GM12878 (cell line): Measurements from ENCODE around the gene HSPB6. TPM values are rescaled to one million over a fixed set of nuclear protein-coding genes. Genes with fewer than 3 reads are reported as not detected.
"Not testable (repeated sequence)": the region's sequence is repeated elsewhere in the genome, so short reads cannot be mapped to it uniquely, and the experiment has no call there.

ENCODE experiments used
- ATAC-seq: fragments of 200-7000 bp; cut with Tn5 transposase; 3 replicates; pipeline ENCODE4 v1.9.1; 2020; ENCODE audit warnings: mild to moderate bottlenecking, moderate library complexity
- BruUV-seq: library from RNA; stranded (reverse); fragments of 400-500 nt; replicated peaks from 2 replicates; lab custom pipeline; 2021; lab: Mats Ljungman, UMichigan
- CTCF ChIA-PET: fragments of 300-600 bp; sonication (Branson Sonifier 250); formaldehyde crosslinking; extraction: SDS; loops from one replicate; lab custom pipeline; 2021; ENCODE audit warnings: inconsistent platforms; lab: Yijun Ruan, JAX
- POLR2A ChIA-PET: fragments of 350-600 bp; formaldehyde crosslinking; extraction: SDS; loops from one replicate; lab custom pipeline; 2021; ENCODE audit warnings: inconsistent platforms; lab: Charles Lee
- RAD21 ChIA-PET: fragments of 300-600 bp; sonication (Branson Sonifier 250); formaldehyde crosslinking; loops from one replicate; lab custom pipeline; 2023; ENCODE audit warnings: antibody characterized with exemption; ENCODE audit not compliant: unreplicated experiment; lab: Charles Lee
- SMC1A ChIA-PET: fragments of 300-600 bp; sonication (Branson Sonifier 250); formaldehyde crosslinking; loops from one replicate; lab custom pipeline; 2023; ENCODE audit not compliant: unreplicated experiment, uncharacterized antibody; lab: Charles Lee
- DNase-seq: peaks from one replicate; pipeline ENCODE4 v3.0.0-alpha.2; 2011; ENCODE audit warnings: low read depth, low spot score
- FAIRE-seq: peaks from 3 replicates; lab custom pipeline; 2011; peaks lifted over from hg19 to GRCh38; lab: Jason Lieb, UNC
- H2AFZ ChIP-seq: 2 replicates; pipeline ENCODE4 v1.6.0; 2011; ENCODE audit warnings: low read depth, low read length, control low read depth; ENCODE audit not compliant: control insufficient read depth
- H3K27ac ChIP-seq: 2 replicates; pipeline ENCODE4 v1.5.1; 2011; ENCODE audit warnings: control low read depth; ENCODE audit not compliant: control insufficient read depth, insufficient read depth
- H3K27me3 ChIP-seq, 2 experiments: replicated peaks in 1 of 2; 2 replicates each; pipeline versions ENCODE4 v1.6.0 to v1.6.1; 2011; ENCODE audit warnings: low read length in 1 of 2; ENCODE audit not compliant: control insufficient read depth in 2 of 2, insufficient read depth in 2 of 2
- H3K36me3 ChIP-seq, 2 experiments: 2 replicates each; pipeline ENCODE4 v1.5.1; 2011; ENCODE audit warnings: low read length in 1 of 2; ENCODE audit not compliant: control insufficient read depth in 2 of 2, insufficient read depth in 2 of 2
- H3K4me1 ChIP-seq: 2 replicates; pipeline ENCODE4 v1.6.1; 2011; ENCODE audit warnings: mild to moderate bottlenecking, low read length, moderate library complexity, mixed read lengths; ENCODE audit not compliant: control insufficient read depth, insufficient read depth
- H3K4me2 ChIP-seq: 2 replicates; pipeline ENCODE4 v1.6.0; 2011; ENCODE audit warnings: control low read depth; ENCODE audit not compliant: control insufficient read depth, insufficient read depth
- H3K4me3 ChIP-seq: fragments of 200-600 bp; sonication (generic); 2 replicates; pipeline ENCODE4 v1.5.1; 2016
- H3K79me2 ChIP-seq: 2 replicates; pipeline ENCODE4 v1.6.0; 2011; ENCODE audit warnings: low read length; ENCODE audit not compliant: control insufficient read depth, insufficient read depth
- H3K9ac ChIP-seq: 2 replicates; pipeline ENCODE4 v1.8.0; 2011; ENCODE audit warnings: low read length, control low read depth, mixed read lengths; ENCODE audit not compliant: control insufficient read depth, insufficient read depth
- H3K9me3 ChIP-seq: replicated peaks from 3 replicates; pipeline ENCODE4 v1.5.1; 2011; ENCODE audit warnings: mild to moderate bottlenecking, low read length; ENCODE audit not compliant: control insufficient read depth, insufficient read depth
- H4K20me1 ChIP-seq: 2 replicates; pipeline ENCODE4 v1.6.0; 2011; ENCODE audit not compliant: control insufficient read depth, insufficient read depth
- NR2C1 ChIP-seq: fragments of 450-650 bp; IDR thresholded peaks from 2 replicates; pipeline ENCODE4 v1.6.1; 2017; ENCODE audit warnings: antibody characterized with exemption, mild to moderate bottlenecking, moderate library complexity
- NRF1 ChIP-seq: conservative IDR thresholded peaks from 2 replicates; pipeline ENCODE4 v1.6.1; 2011; ENCODE audit warnings: mild to moderate bottlenecking, low read depth, low read length, improper control_type of control experiment
- SMARCA5 ChIP-seq: fragments of 450-650 bp; IDR thresholded peaks from 2 replicates; pipeline ENCODE4 v1.6.1; 2017; ENCODE audit warnings: mild to moderate bottlenecking
- SP1 ChIP-seq: IDR thresholded peaks from one replicate; pipeline ENCODE4 v1.6.1; 2011; ENCODE audit warnings: low read depth, low read length
- SPI1 ChIP-seq: IDR thresholded peaks from 2 replicates; pipeline ENCODE4 v1.6.1; 2011; ENCODE audit warnings: low read depth, mild to moderate bottlenecking, low read length, moderate library complexity, borderline replicate concordance; ENCODE audit not compliant: insufficient read depth
- STAT3 ChIP-seq: IDR thresholded peaks from 2 replicates; pipeline ENCODE4 v1.6.1; 2011; ENCODE audit warnings: low read depth, low read length, improper control_type of control experiment
- TBL1XR1 ChIP-seq: IDR thresholded peaks from 2 replicates; pipeline ENCODE4 v1.6.1; 2012; ENCODE audit warnings: low read depth, low read length, improper control_type of control experiment
- YY1 ChIP-seq: IDR thresholded peaks from 2 replicates; pipeline ENCODE4 v1.6.1; 2011; ENCODE audit warnings: low read depth, mild to moderate bottlenecking, low read length
- ZNF622 ChIP-seq: fragments of 450-650 bp; IDR thresholded peaks from 2 replicates; pipeline ENCODE4 v1.6.1; 2017; ENCODE audit warnings: mild to moderate bottlenecking, inconsistent platforms
- WGBS: methylation state at CpG from one replicate; pipeline ENCODE4 v1.1.6; 2016; ENCODE audit warnings: low lambda C conversion rate; ENCODE audit not compliant: insufficient replicate concordance, insufficient coverage; ENCODE audit errors: missing lambda C conversion rate; 5-methylcytosine and 5-hydroxymethylcytosine counted together
- in situ Hi-C: fragments of 300-500 bp; cut with MboI; formaldehyde crosslinking; loops from 9 replicates; pipeline ENCODE4 v1.14.3; 2018; ENCODE audit warnings: mixed read lengths
- intact Hi-C: fragments of 100-400 bp; cut with micrococcal nuclease; formaldehyde crosslinking; loops from one replicate; pipeline ENCODE4 v1.14.2; 2022; ENCODE audit not compliant: unreplicated experiment
- polyA plus RNA-seq, 11 experiments: library from polyadenylated mRNA; depleted of rRNA in 4 of 11; unstranded in 6 of 11; stranded (reverse) in 5 of 11; fragments of >200 nt; fragmentation: Nextera tagmentation in 4 of 11; fragmentation: Illumina TruSeq in 1 of 11; extraction: Ambion mirVana in 4 of 11; extraction: Trizol in 1 of 11; gene quantifications; 1 replicate in 1 of 11; 2 replicates in 10 of 11; pipeline versions ENCODE4 v1.2.1 to v1.2.3, GENCODE V29; 2011 to 2016; ENCODE audit warnings: inconsistent platforms in 2 of 11, missing spikeins in 2 of 11, low read depth in 1 of 11
- total RNA-seq, 4 experiments: library from RNA; depleted of rRNA in 3 of 4; stranded (reverse); fragments of >200 nt in 3 of 4; fragmentation: Illumina TruSeq in 1 of 4; extraction: Trizol in 1 of 4; gene quantifications; 2 replicates each; pipeline versions ENCODE4 v1.2.1 to v1.2.3, GENCODE V29; 2013 to 2021
- TF ChIP-seq, protein P1 (sequence below): IDR thresholded peaks from 2 replicates; pipeline ENCODE4 v1.6.1; 2011; ENCODE audit warnings: mild to moderate bottlenecking, low read depth, low read length, moderate library complexity; ENCODE audit not compliant: insufficient replicate concordance
- TF ChIP-seq, protein P2 (sequence below): fragments of 450-650 bp; IDR thresholded peaks from 2 replicates; pipeline ENCODE4 v1.6.1; 2016; ENCODE audit warnings: mild to moderate bottlenecking
- TF ChIP-seq, protein P3 (sequence below): fragments of 450-650 bp; IDR thresholded peaks from 2 replicates; pipeline ENCODE4 v1.6.1; 2016; ENCODE audit warnings: mild to moderate bottlenecking
- TF ChIP-seq, protein P4 (sequence below): IDR thresholded peaks from 2 replicates; pipeline ENCODE4 v1.6.1; 2011; ENCODE audit warnings: borderline replicate concordance, low read depth, mild to moderate bottlenecking, moderate library complexity, low read length; ENCODE audit not compliant: insufficient read depth, poor library complexity, severe bottlenecking

Gene HSPB6
- total and polyA plus RNA-seq, 10 of the 15 experiments (the other 5 are each of a cell fraction or from before 2014, with no cell fraction given) = 0.09 to 1.6 (median 0.36) TPM; not detected in 4

DNA sequence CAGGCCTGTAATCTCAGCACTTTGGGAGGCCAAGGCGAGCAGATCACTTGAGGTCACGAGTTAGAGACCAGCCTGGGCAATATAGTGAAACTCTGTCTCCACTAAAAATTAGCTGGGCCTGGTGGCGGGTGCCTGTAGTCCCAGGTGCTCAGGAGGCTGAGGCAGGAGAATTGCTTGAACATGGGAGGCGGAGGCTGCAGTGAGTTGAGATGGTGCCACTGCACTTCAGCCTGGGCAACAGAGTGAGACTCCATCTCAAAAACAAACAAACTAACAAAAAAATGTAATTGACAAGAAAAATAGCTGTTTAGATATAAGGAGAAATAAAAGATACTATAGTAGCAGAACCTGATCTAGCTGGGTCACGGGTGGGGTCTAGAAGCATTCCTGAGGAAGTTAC, 15.5 kb upstream of the HSPB6 start:
- ChIA-PET SMC1A (interaction anchor here (0.6 to 1.3 kb wide), 3 partner anchors 58 to 216 kb away, joined by 3 to 4 read pairs (median 3); no protein-coding TSS in a partner anchor), POLR2A (interaction anchor here (0.6 to 1.9 kb wide), 2 partner anchors 10 to 32 kb away, joined by 3 to 4 read pairs; no protein-coding TSS in a partner anchor), RAD21 (interaction anchor here (0.8 kb wide), 1 partner anchor 111 kb away, joined by 4 read pairs; no protein-coding TSS in a partner anchor), CTCF (interaction anchor here (1.5 kb wide), 1 partner anchor 78 kb away, joined by 7 read pairs; no protein-coding TSS in a partner anchor)
- H3K4me1 ChIP-seq, FAIRE-seq, H3K36me3 ChIP-seq, H3K9me3 ChIP-seq, H3K9ac ChIP-seq, H3K27ac ChIP-seq, H4K20me1 ChIP-seq, H3K4me3 ChIP-seq, H2AFZ ChIP-seq, BruUV-seq, ATAC-seq, H3K79me2 ChIP-seq, H3K4me2 ChIP-seq, in situ Hi-C loops, intact Hi-C loops, DNase-seq, H3K27me3 ChIP-seq: not testable (repeated sequence)
- WGBS = 93% methylated on average over 5 of the region's 5 CpGs

DNA sequence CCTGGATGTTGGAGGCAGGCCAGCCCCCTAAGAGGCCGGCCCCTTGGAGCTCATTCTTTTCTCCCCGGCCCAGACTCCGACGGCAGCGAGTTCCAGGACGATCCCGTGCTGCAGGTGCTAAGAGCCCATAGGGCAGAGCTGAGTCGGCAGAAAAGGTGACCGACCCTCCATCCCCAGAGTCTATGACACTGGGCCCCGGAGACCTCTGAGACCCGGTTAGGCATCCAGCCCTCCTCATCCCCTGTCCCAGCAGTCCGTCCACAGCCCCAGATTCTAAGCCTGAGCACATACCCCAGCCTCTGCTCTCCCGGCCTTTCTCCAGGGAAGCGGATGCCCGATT, 11.2 kb upstream of the HSPB6 start:
- no peaks in the 10 kb centered on the region for H4K20me1 ChIP-seq
- no peak for ATAC-seq
- 91% methylated on average over 15 of the region's 15 CpGs for WGBS
- FAIRE-seq = no peak
- no peak for DNase-seq
- intact Hi-C loops (no loop called here), in situ Hi-C loops (no loop called here)
- no peak overlapping the region for H3K27ac ChIP-seq
- peaks cover 0 to 6% of the 10 kb centered on the region in 2 experiments; a peak in 2 of 4 replicates for H3K36me3 ChIP-seq
- no peak overlapping the region for H3K4me2 ChIP-seq
- H2AFZ ChIP-seq = no peak overlapping the region
- no peaks in the 10 kb centered on the region for H3K79me2 ChIP-seq
- no TSS peak for BruUV-seq
- no peaks in the 10 kb centered on the region for H3K9me3 ChIP-seq
- no peak overlapping the region for H3K4me3 ChIP-seq
- H3K4me1 ChIP-seq = no peaks in the 10 kb centered on the region
- SMC1A ChIA-PET = no interaction called here
- H3K27me3 ChIP-seq = no peaks in the 10 kb centered on the region
- CTCF ChIA-PET = no interaction called here
- RAD21 ChIA-PET = no interaction called here
- no peak overlapping the region for H3K9ac ChIP-seq
- POLR2A ChIA-PET = no interaction called here
- TF ChIP-seq SMARCA5 (no peak), NRF1 (no peak), SP1 (no peak), NR2C1 (no peak), STAT3 (no peak), SPI1 (no peak), TBL1XR1 (no peak), ZNF622 (no peak), YY1 (no peak)
- TF ChIP-seq, protein P1, sequence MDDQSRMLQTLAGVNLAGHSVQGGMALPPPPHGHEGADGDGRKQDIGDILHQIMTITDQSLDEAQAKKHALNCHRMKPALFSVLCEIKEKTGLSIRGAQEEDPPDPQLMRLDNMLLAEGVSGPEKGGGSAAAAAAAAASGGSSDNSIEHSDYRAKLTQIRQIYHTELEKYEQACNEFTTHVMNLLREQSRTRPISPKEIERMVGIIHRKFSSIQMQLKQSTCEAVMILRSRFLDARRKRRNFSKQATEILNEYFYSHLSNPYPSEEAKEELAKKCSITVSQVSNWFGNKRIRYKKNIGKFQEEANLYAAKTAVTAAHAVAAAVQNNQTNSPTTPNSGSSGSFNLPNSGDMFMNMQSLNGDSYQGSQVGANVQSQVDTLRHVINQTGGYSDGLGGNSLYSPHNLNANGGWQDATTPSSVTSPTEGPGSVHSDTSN = no peak
- TF ChIP-seq, protein P2, sequence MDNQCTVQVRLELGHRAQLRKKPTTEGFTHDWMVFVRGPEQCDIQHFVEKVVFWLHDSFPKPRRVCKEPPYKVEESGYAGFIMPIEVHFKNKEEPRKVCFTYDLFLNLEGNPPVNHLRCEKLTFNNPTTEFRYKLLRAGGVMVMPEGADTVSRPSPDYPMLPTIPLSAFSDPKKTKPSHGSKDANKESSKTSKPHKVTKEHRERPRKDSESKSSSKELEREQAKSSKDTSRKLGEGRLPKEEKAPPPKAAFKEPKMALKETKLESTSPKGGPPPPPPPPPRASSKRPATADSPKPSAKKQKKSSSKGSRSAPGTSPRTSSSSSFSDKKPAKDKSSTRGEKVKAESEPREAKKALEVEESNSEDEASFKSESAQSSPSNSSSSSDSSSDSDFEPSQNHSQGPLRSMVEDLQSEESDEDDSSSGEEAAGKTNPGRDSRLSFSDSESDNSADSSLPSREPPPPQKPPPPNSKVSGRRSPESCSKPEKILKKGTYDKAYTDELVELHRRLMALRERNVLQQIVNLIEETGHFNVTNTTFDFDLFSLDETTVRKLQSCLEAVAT = no peak
- TF ChIP-seq, protein P3, sequence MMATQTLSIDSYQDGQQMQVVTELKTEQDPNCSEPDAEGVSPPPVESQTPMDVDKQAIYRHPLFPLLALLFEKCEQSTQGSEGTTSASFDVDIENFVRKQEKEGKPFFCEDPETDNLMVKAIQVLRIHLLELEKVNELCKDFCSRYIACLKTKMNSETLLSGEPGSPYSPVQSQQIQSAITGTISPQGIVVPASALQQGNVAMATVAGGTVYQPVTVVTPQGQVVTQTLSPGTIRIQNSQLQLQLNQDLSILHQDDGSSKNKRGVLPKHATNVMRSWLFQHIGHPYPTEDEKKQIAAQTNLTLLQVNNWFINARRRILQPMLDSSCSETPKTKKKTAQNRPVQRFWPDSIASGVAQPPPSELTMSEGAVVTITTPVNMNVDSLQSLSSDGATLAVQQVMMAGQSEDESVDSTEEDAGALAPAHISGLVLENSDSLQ = no peak
- TF ChIP-seq, protein P4, sequence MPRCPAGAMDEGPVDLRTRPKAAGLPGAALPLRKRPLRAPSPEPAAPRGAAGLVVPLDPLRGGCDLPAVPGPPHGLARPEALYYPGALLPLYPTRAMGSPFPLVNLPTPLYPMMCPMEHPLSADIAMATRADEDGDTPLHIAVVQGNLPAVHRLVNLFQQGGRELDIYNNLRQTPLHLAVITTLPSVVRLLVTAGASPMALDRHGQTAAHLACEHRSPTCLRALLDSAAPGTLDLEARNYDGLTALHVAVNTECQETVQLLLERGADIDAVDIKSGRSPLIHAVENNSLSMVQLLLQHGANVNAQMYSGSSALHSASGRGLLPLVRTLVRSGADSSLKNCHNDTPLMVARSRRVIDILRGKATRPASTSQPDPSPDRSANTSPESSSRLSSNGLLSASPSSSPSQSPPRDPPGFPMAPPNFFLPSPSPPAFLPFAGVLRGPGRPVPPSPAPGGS = no peak
